WTC11 (cell line): Measurements from ENCODE around the gene TBX4. TPM values are rescaled to one million over a fixed set of nuclear protein-coding genes. Genes with fewer than 3 reads are reported as not detected.

Experiments
- ATF1 ChIP-seq: sonication (generic); formaldehyde crosslinking; IDR thresholded peaks from 2 replicates; pipeline ENCODE4 v1.8.1; 2023; ENCODE audit warnings: mild to moderate bottlenecking, moderate library complexity, missing genetic modification reagents
- CBFB ChIP-seq: sonication (generic); formaldehyde crosslinking; IDR thresholded peaks from 2 replicates; pipeline ENCODE4 v1.8.1; 2022; ENCODE audit warnings: mild to moderate bottlenecking, low read depth, missing genetic modification reagents
- CREM ChIP-seq: sonication (generic); formaldehyde crosslinking; IDR thresholded peaks from 2 replicates; pipeline ENCODE4 v1.8.1; 2022; ENCODE audit warnings: mild to moderate bottlenecking, missing genetic modification reagents, moderate library complexity
- ETV6 ChIP-seq: sonication (generic); formaldehyde crosslinking; IDR thresholded peaks from 2 replicates; pipeline ENCODE4 v1.8.1; 2022; ENCODE audit warnings: mild to moderate bottlenecking, missing genetic modification reagents
- FOXJ3 ChIP-seq: sonication (generic); formaldehyde crosslinking; IDR thresholded peaks from 2 replicates; pipeline ENCODE4 v1.9.0; 2021; ENCODE audit warnings: missing genetic modification reagents, mild to moderate bottlenecking, borderline replicate concordance
- FOXP1 ChIP-seq: sonication (generic); formaldehyde crosslinking; IDR thresholded peaks from 2 replicates; pipeline ENCODE4 v1.8.0; 2022; ENCODE audit warnings: missing genetic modification reagents, mild to moderate bottlenecking, moderate library complexity, borderline replicate concordance
- FOXP4 ChIP-seq: sonication (generic); formaldehyde crosslinking; IDR thresholded peaks from 2 replicates; pipeline ENCODE4 v1.8.0; 2022; ENCODE audit warnings: mild to moderate bottlenecking, missing genetic modification reagents
- HMGXB4 ChIP-seq: sonication (generic); formaldehyde crosslinking; IDR thresholded peaks from 2 replicates; pipeline ENCODE4 v1.8.1; 2023; ENCODE audit warnings: mild to moderate bottlenecking, moderate library complexity, missing genetic modification reagents
- KAT7 ChIP-seq: sonication (generic); formaldehyde crosslinking; IDR thresholded peaks from 2 replicates; pipeline ENCODE4 v1.8.1; 2023; ENCODE audit warnings: missing genetic modification reagents, mild to moderate bottlenecking, borderline replicate concordance
- MAX ChIP-seq: sonication (generic); formaldehyde crosslinking; IDR thresholded peaks from 2 replicates; pipeline ENCODE4 v1.8.0; 2022; ENCODE audit warnings: mild to moderate bottlenecking, missing genetic modification reagents
- MYBL2 ChIP-seq: sonication (generic); formaldehyde crosslinking; IDR thresholded peaks from 2 replicates; pipeline ENCODE4 v1.8.1; 2023; ENCODE audit warnings: mild to moderate bottlenecking, moderate library complexity, missing genetic modification reagents
- NFATC4 ChIP-seq: fragments of 250-450 bp; sonication (Bioruptor Pico); IDR thresholded peaks from 2 replicates; pipeline ENCODE4 v1.9.0; 2021; ENCODE audit warnings: mild to moderate bottlenecking
- NR2C2 ChIP-seq: sonication (generic); formaldehyde crosslinking; IDR thresholded peaks from 2 replicates; pipeline ENCODE4 v1.8.0; 2022; ENCODE audit warnings: mild to moderate bottlenecking, missing genetic modification reagents
- RELA ChIP-seq: sonication (generic); formaldehyde crosslinking; IDR thresholded peaks from 2 replicates; pipeline ENCODE4 v1.8.1; 2022; ENCODE audit warnings: missing genetic modification reagents, mild to moderate bottlenecking, borderline replicate concordance
- SMAD3 ChIP-seq: sonication (generic); formaldehyde crosslinking; IDR thresholded peaks from 2 replicates; pipeline ENCODE4 v1.8.0; 2022; ENCODE audit warnings: missing genetic modification reagents, mild to moderate bottlenecking, borderline replicate concordance
- SMAD4 ChIP-seq: sonication (generic); formaldehyde crosslinking; IDR thresholded peaks from 2 replicates; pipeline ENCODE4 v1.8.0; 2022; ENCODE audit warnings: mild to moderate bottlenecking, missing genetic modification reagents
- TP53 ChIP-seq: sonication (generic); formaldehyde crosslinking; IDR thresholded peaks from 2 replicates; pipeline ENCODE4 v1.8.1; 2023; ENCODE audit warnings: mild to moderate bottlenecking, missing genetic modification reagents
- USF2 ChIP-seq: sonication (generic); formaldehyde crosslinking; IDR thresholded peaks from 2 replicates; pipeline ENCODE4 v1.8.1; 2023; ENCODE audit warnings: mild to moderate bottlenecking, missing genetic modification reagents, moderate library complexity
- ZMAT4 ChIP-seq: fragments of 250-450 bp; sonication (Bioruptor Pico); IDR thresholded peaks from 2 replicates; pipeline ENCODE4 v1.9.0; 2021; ENCODE audit warnings: mild to moderate bottlenecking
- ZNF121 ChIP-seq: sonication (generic); formaldehyde crosslinking; IDR thresholded peaks from 2 replicates; pipeline ENCODE4 v1.8.0; 2023; ENCODE audit warnings: missing genetic modification reagents
- ZNF232 ChIP-seq: sonication (generic); formaldehyde crosslinking; IDR thresholded peaks from 2 replicates; pipeline ENCODE4 v1.8.0; 2022; ENCODE audit warnings: mild to moderate bottlenecking, missing genetic modification reagents
- ZNF396 ChIP-seq: fragments of 250-450 bp; sonication (Bioruptor Pico); IDR thresholded peaks from 2 replicates; pipeline ENCODE4 v1.8.0; 2021; ENCODE audit warnings: mild to moderate bottlenecking, moderate library complexity, borderline replicate concordance
- ZNF425 ChIP-seq: fragments of 250-450 bp; sonication (Bioruptor Pico); conservative IDR thresholded peaks from 2 replicates; pipeline ENCODE4 v1.9.0; 2021; ENCODE audit warnings: mild to moderate bottlenecking
- total RNA-seq: library from RNA; stranded (reverse); gene quantifications from 3 replicates; pipeline ENCODE4 v1.2.3, GENCODE V29; 2021
- TF ChIP-seq, protein P1 (sequence below): sonication (generic); formaldehyde crosslinking; IDR thresholded peaks from 2 replicates; pipeline ENCODE4 v1.8.1; 2023; ENCODE audit warnings: mild to moderate bottlenecking, missing genetic modification reagents, borderline replicate concordance
- TF ChIP-seq, protein P2 (sequence below): sonication (generic); formaldehyde crosslinking; IDR thresholded peaks from 2 replicates; pipeline ENCODE4 v1.8.1; 2022; ENCODE audit warnings: mild to moderate bottlenecking, missing genetic modification reagents, moderate library complexity, borderline replicate concordance

The TBX4 gene
- total RNA-seq, 1 experiment from 2014 or later: not detected

GRCh38 chr17:61412143-61412859, 39.9 kb upstream of the TBX4 start (continued):
- TF ChIP-seq NR2C2 (CRISPR knock-in tag): no peak
- no peak for TF ChIP-seq ZNF121 (CRISPR knock-in tag)
- no peak for TF ChIP-seq ZNF425 (CRISPR knock-in tag)
- no peak for TF ChIP-seq CBFB (CRISPR knock-in tag)
- TF ChIP-seq FOXJ3: no peak
- TF ChIP-seq RELA: no peak
- TF ChIP-seq ETV6 (CRISPR knock-in tag): peak; percentile 36; the same call in 1 of the 2 replicates
- TF ChIP-seq ATF1 (CRISPR knock-in tag): 0 out of 2 replicates have a peak, but pooled peaks have one; percentile 28
- TF ChIP-seq MAX (CRISPR knock-in tag): no peak; the same call in 1 of the 2 replicates
- no peak for TF ChIP-seq ZMAT4
- no peak for TF ChIP-seq TP53 (CRISPR knock-in tag)
- peak; percentile 72; the same call in 1 of the 2 replicates for TF ChIP-seq FOXP4
- TF ChIP-seq SMAD3: no peak
- TF ChIP-seq FOXP1 (CRISPR knock-in tag): no peak
- no peak for TF ChIP-seq MYBL2
- TF ChIP-seq KAT7: no peak
- TF ChIP-seq HMGXB4 (CRISPR knock-in tag): peak; percentile 97
- TF ChIP-seq ZNF396 (CRISPR knock-in tag): no peak
- TF ChIP-seq, protein P1, sequence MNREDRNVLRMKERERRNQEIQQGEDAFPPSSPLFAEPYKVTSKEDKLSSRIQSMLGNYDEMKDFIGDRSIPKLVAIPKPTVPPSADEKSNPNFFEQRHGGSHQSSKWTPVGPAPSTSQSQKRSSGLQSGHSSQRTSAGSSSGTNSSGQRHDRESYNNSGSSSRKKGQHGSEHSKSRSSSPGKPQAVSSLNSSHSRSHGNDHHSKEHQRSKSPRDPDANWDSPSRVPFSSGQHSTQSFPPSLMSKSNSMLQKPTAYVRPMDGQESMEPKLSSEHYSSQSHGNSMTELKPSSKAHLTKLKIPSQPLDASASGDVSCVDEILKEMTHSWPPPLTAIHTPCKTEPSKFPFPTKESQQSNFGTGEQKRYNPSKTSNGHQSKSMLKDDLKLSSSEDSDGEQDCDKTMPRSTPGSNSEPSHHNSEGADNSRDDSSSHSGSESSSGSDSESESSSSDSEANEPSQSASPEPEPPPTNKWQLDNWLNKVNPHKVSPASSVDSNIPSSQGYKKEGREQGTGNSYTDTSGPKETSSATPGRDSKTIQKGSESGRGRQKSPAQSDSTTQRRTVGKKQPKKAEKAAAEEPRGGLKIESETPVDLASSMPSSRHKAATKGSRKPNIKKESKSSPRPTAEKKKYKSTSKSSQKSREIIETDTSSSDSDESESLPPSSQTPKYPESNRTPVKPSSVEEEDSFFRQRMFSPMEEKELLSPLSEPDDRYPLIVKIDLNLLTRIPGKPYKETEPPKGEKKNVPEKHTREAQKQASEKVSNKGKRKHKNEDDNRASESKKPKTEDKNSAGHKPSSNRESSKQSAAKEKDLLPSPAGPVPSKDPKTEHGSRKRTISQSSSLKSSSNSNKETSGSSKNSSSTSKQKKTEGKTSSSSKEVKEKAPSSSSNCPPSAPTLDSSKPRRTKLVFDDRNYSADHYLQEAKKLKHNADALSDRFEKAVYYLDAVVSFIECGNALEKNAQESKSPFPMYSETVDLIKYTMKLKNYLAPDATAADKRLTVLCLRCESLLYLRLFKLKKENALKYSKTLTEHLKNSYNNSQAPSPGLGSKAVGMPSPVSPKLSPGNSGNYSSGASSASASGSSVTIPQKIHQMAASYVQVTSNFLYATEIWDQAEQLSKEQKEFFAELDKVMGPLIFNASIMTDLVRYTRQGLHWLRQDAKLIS (CRISPR knock-in tag): 0 out of 2 replicates have a peak, but pooled peaks have one; percentile 35
- no peak for TF ChIP-seq USF2 (CRISPR knock-in tag)
- no peak for TF ChIP-seq SMAD4 (CRISPR knock-in tag)
- TF ChIP-seq NFATC4 (CRISPR knock-in tag): no peak
- 0 out of 2 replicates have a peak, but pooled peaks have one; percentile 49 for TF ChIP-seq ZNF232 (CRISPR knock-in tag)
- TF ChIP-seq, protein P2, sequence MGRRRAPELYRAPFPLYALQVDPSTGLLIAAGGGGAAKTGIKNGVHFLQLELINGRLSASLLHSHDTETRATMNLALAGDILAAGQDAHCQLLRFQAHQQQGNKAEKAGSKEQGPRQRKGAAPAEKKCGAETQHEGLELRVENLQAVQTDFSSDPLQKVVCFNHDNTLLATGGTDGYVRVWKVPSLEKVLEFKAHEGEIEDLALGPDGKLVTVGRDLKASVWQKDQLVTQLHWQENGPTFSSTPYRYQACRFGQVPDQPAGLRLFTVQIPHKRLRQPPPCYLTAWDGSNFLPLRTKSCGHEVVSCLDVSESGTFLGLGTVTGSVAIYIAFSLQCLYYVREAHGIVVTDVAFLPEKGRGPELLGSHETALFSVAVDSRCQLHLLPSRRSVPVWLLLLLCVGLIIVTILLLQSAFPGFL (CRISPR knock-in tag): 0 out of 2 replicates have a peak, but pooled peaks have one; percentile 44
- no peak for TF ChIP-seq CREM (CRISPR knock-in tag)
